Nephron (organoid): ENCODE data around the gene XYLB.

Experiments
- H3K27ac Mint-ChIP-seq, 3 experiments: 2 replicates each; pipeline ENCODE4 v1.8.0; 2020; ENCODE audit warnings: mixed read lengths in 3 of 3, mild to moderate bottlenecking in 2 of 3, moderate library complexity in 1 of 3
- H3K27me3 Mint-ChIP-seq: 2 replicates; pipeline ENCODE4 v1.8.0; 2021; ENCODE audit warnings: low read depth, mild to moderate bottlenecking, moderate library complexity, mixed read lengths
- H3K36me3 Mint-ChIP-seq: 2 replicates; pipeline ENCODE4 v1.8.0; 2020; ENCODE audit warnings: low read depth, mixed read lengths
- H3K4me1 Mint-ChIP-seq: 2 replicates; pipeline ENCODE4 v1.8.0; 2020; ENCODE audit warnings: mixed read lengths
- H3K4me3 Mint-ChIP-seq, 3 experiments: 2 replicates each; pipeline ENCODE4 v1.8.0; 2020; ENCODE audit warnings: mild to moderate bottlenecking in 3 of 3, mixed read lengths in 3 of 3, moderate library complexity in 2 of 3
- H3K9me3 Mint-ChIP-seq: 2 replicates; pipeline ENCODE4 v1.8.0; 2020; ENCODE audit warnings: mixed read lengths
- CTCF ChIP-seq, 3 experiments: fragments of 200-600 bp; sonication (generic); IDR thresholded peaks; one replicate each; pipeline ENCODE4 v1.5.0; 2021; ENCODE audit warnings: antibody characterized with exemption in 3 of 3; ENCODE audit not compliant: unreplicated experiment in 3 of 3

Gene XYLB

DNA sequence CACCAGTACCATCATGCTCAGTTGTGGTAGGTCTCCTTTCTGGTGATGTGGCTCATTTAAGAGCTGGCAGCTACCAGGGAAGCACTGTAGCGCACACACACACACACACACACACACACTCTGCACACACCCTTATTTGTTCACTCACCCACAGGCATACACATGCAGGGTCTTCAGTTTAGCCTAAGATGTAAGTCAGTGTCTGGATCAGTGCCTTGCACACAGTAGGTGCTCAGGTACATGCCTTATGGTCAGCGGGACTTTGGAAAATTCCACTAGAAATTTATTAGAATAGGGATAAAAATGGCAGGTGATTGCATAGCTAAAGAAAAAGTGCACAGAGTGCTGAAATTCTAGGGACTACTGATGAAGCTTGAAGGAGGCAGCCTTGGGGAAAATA, 23.6 kb downstream of the XYLB start:
- Mint-ChIP-seq H3K9me3 (no peaks in the 10 kb centered on the region), H3K4me3 (no peak overlapping the region), H3K27me3 (no peaks in the 10 kb centered on the region), H3K27ac (no peak overlapping the region), H3K36me3 (peaks cover 31% of the 10 kb centered on the region), H3K4me1 (no peaks in the 10 kb centered on the region)
- no peak for TF ChIP-seq CTCF (IDR thresholded peaks at IDR 0.05; ENCODE audit: unreplicated experiment in 3 of 3)

DNA sequence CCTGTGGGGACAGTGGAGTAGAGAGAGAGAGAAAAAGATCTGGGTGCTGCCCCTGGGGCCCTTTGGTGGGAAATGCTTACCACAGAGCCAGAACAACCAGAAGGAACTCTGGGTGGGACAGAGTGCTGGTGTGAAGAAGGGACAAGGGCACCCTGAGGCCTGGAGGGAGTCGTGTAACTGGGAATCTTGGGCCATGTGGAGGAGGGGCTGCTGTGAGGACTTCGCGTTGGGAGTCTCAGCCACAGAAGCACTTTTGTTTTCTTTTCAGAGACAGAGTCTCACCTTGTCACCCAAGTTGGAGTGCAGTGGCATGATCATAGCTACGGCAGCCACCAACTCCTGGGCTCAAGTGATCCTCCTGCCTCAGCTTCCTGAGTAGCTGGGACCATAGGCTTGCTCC, 24.3 kb downstream of the XYLB start:
- no peaks in the 10 kb centered on the region for H3K4me1 Mint-ChIP-seq
- no peaks in the 10 kb centered on the region for H3K9me3 Mint-ChIP-seq
- no peak for TF ChIP-seq CTCF (IDR thresholded peaks at IDR 0.05; ENCODE audit: unreplicated experiment in 3 of 3)
- no peaks in the 10 kb centered on the region for H3K27me3 Mint-ChIP-seq
- H3K27ac Mint-ChIP-seq, result no peak overlapping the region
- H3K36me3 Mint-ChIP-seq, result peaks cover 28% of the 10 kb centered on the region
- no peak overlapping the region for H3K4me3 Mint-ChIP-seq

DNA sequence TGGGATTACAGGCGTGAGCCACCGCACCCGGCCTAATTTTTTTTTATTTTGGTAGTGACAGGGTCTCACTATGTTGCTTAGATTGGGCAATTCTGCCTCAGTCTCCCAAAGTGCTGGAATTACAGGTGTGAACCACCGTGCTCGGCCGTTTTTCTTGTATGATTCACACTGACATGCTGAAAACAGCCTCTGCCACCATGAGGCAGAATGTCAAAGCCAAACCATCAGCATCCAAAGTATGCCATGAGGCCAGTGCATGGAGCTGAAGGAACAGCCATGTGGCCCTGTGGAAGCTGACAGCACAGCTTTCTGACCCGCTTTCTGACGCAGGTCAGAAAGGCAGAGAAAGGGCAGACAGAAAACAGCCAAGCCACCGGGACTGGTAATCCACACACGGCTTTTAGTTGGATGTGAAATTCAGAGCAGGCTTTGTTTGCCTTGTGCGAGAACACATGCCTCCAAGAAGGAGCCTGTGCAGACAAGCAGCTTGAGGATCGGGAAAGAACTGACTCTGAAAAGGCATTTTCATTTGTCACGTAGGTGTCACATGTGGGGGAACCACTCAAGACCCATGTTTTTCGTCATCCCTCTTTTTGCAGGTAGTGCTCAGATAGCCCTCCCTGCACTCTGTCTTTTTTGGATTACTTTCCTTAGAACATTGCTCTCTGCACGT, 25.1 kb downstream of the XYLB start:
- Mint-ChIP-seq H3K27ac (no peak overlapping the region), H3K36me3 (peaks cover 27% of the 10 kb centered on the region), H3K27me3 (no peaks in the 10 kb centered on the region), H3K9me3 (no peaks in the 10 kb centered on the region), H3K4me1 (no peaks in the 10 kb centered on the region), H3K4me3 (no peak overlapping the region)
- no peak for TF ChIP-seq CTCF (IDR thresholded peaks at IDR 0.05; ENCODE audit: unreplicated experiment in 3 of 3)

DNA sequence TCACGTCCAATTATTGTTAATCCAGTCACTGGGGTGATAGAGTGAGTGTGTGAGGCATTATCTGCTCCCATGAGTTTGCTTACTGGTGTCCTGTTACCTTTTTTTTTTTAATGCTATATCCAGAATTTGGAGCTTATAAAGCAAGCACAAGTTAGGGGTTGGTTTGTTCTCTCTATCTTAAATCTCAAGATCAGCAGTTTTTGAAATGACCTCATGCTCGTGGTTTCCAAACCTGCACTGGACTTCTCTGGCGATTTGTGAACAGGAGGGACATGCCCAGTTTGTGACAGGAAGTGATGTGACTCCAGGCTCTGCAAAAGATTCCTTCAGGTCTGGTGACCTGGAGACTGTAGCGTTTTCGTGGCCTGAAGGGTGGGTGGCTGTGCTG, 25.6 kb downstream of the XYLB start:
- Mint-ChIP-seq H3K4me3 (no peak overlapping the region), H3K9me3 (no peaks in the 10 kb centered on the region), H3K4me1 (no peaks in the 10 kb centered on the region), H3K27ac (no peak overlapping the region), H3K36me3 (peaks cover 24% of the 10 kb centered on the region), H3K27me3 (no peaks in the 10 kb centered on the region)
- no peak for TF ChIP-seq CTCF (IDR thresholded peaks at IDR 0.05; ENCODE audit: unreplicated experiment in 3 of 3)

GRCh38 chr3:38374221-38374620, 27.6 kb downstream of the XYLB start:
- Mint-ChIP-seq H3K27ac (no peak overlapping the region), H3K9me3 (no peaks in the 10 kb centered on the region), H3K36me3 (peaks cover 29% of the 10 kb centered on the region), H3K27me3 (no peaks in the 10 kb centered on the region), H3K4me1 (no peaks in the 10 kb centered on the region), H3K4me3 (no peak overlapping the region)
- no peak for TF ChIP-seq CTCF (IDR thresholded peaks at IDR 0.05; ENCODE audit: unreplicated experiment in 3 of 3)

GRCh38 chr3:38375072-38375471, 28.5 kb downstream of the XYLB start:
- Mint-ChIP-seq H3K27ac (no peak overlapping the region), H3K27me3 (no peaks in the 10 kb centered on the region), H3K4me1 (no peaks in the 10 kb centered on the region), H3K36me3 (peaks cover 35% of the 10 kb centered on the region), H3K4me3 (no peak overlapping the region), H3K9me3 (no peaks in the 10 kb centered on the region)
- no peak for TF ChIP-seq CTCF (IDR thresholded peaks at IDR 0.05; ENCODE audit: unreplicated experiment in 3 of 3)
